ENCODE results near the gene TYW5. TPM values are rescaled to one million over a fixed set of nuclear protein-coding genes. Genes with fewer than 3 reads are reported as not detected.

TYW5 gene
- total and polyA plus RNA-seq, 12 donors = 4.6 to 16.9 (median 7.9) TPM

DNA sequence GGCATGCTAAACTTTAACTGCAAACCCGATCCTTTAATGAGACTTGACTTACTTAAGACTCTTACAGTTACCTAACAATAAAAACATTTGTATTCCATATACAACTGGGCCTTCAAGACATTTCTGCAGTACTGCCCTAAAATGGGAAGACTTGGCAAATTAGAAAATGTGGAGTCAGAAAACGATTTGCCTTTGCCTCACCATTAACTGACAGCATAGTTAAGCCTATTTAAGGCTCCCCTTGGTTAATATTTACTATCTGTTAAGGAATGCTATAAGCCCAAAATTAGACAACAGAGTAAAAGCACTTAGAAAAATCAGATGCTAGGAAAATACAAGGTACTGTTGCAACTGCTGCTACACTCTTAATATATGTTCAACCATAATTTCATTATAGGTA, 18.7 kb downstream of the TYW5 start:
- no peak for DNase-seq
- H3K4me3 ChIP-seq = no peak overlapping the region
- H3K4me1 ChIP-seq (replicated peaks in 1 of 2) = peaks cover 9 to 41% of the 10 kb centered on the region in 2 donors
- H3K36me3 ChIP-seq (replicated peaks in 1 of 2) = peaks cover 0 to 36% of the 10 kb centered on the region in 2 donors
- no peak overlapping the region for H3K27ac ChIP-seq
- 80 to 94% (median 89%) methylated on average over 2 of the region's 2 CpGs for WGBS, 4 donors
- H3K27me3 ChIP-seq = no peaks in the 10 kb centered on the region
- intact Hi-C loops (cut with DNase I) = no loop called here
- H3K9me3 ChIP-seq (replicated peaks in 1 of 3) = no peaks in the 10 kb centered on the region
- no peak for TF ChIP-seq POLR2A (IDR thresholded peaks at IDR 0.05)
- TF ChIP-seq, protein P1, sequence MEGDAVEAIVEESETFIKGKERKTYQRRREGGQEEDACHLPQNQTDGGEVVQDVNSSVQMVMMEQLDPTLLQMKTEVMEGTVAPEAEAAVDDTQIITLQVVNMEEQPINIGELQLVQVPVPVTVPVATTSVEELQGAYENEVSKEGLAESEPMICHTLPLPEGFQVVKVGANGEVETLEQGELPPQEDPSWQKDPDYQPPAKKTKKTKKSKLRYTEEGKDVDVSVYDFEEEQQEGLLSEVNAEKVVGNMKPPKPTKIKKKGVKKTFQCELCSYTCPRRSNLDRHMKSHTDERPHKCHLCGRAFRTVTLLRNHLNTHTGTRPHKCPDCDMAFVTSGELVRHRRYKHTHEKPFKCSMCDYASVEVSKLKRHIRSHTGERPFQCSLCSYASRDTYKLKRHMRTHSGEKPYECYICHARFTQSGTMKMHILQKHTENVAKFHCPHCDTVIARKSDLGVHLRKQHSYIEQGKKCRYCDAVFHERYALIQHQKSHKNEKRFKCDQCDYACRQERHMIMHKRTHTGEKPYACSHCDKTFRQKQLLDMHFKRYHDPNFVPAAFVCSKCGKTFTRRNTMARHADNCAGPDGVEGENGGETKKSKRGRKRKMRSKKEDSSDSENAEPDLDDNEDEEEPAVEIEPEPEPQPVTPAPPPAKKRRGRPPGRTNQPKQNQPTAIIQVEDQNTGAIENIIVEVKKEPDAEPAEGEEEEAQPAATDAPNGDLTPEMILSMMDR (IDR thresholded peaks at IDR 0.05) = no peak

GRCh38 chr2:199933466-199933865, 21.8 kb downstream of the TYW5 start:
- intact Hi-C loops (cut with DNase I) = no loop called here
- 29 to 43% (median 34%) methylated on average over 3 of the region's 3 CpGs for WGBS, 4 donors
- Histone ChIP-seq H3K27me3 (no peaks in the 10 kb centered on the region), H3K27ac (no peak overlapping the region), H3K36me3 (replicated peaks in 1 of 2) (peaks cover 0 to 39% of the 10 kb centered on the region in 2 donors), H3K4me1 (replicated peaks in 1 of 2) (peaks cover 9 to 53% of the 10 kb centered on the region in 2 donors), H3K4me3 (no peak overlapping the region), H3K9me3 (replicated peaks in 1 of 3) (no peaks in the 10 kb centered on the region)
- TF ChIP-seq, protein P1 (IDR thresholded peaks at IDR 0.05) = no peak
- no peak for TF ChIP-seq POLR2A (IDR thresholded peaks at IDR 0.05)
- DNase-seq = no peak

GRCh38 chr2:199932312-199932855, 22.9 kb downstream of the TYW5 start:
- H3K4me1 ChIP-seq (replicated peaks in 1 of 2) = peaks cover 9 to 53% of the 10 kb centered on the region in 2 donors
- no peak for TF ChIP-seq POLR2A (IDR thresholded peaks at IDR 0.05)
- TF ChIP-seq, protein P1 (IDR thresholded peaks at IDR 0.05) = no peak
- H3K27ac ChIP-seq = peak overlapping the region in 1 of 5 donors; percentile 30
- intact Hi-C loops (cut with DNase I) = no loop called here
- no peaks in the 10 kb centered on the region for H3K27me3 ChIP-seq
- WGBS, 4 donors = 67 to 76% (median 72%) methylated on average over 4 of the region's 4 CpGs
- H3K9me3 ChIP-seq (replicated peaks in 1 of 3) = no peaks in the 10 kb centered on the region
- peak in 4 of 7 donors; percentile 26 to 41 (median 37) for DNase-seq
- H3K4me3 ChIP-seq = no peak overlapping the region
- H3K36me3 ChIP-seq (replicated peaks in 1 of 2) = peaks cover 0 to 33% of the 10 kb centered on the region in 2 donors

GRCh38 chr2:199929262-199929661, 26.0 kb downstream of the TYW5 start:
- H3K9me3 ChIP-seq (replicated peaks in 1 of 3) = no peaks in the 10 kb centered on the region
- no peaks in the 10 kb centered on the region for H3K27me3 ChIP-seq
- H3K27ac ChIP-seq = no peak overlapping the region
- no peak overlapping the region for H3K4me3 ChIP-seq
- no peak for DNase-seq
- H3K36me3 ChIP-seq (replicated peaks in 1 of 2) = peaks cover 0 to 23% of the 10 kb centered on the region in 2 donors
- H3K4me1 ChIP-seq (replicated peaks in 1 of 2) = peaks cover 9 to 44% of the 10 kb centered on the region in 2 donors
- 68 to 80% (median 76%) methylated on average over 2 of the region's 2 CpGs for WGBS, 4 donors
- intact Hi-C loops (cut with DNase I) = no loop called here
- TF ChIP-seq, protein P1 (IDR thresholded peaks at IDR 0.05) = no peak
- TF ChIP-seq POLR2A (IDR thresholded peaks at IDR 0.05) = no peak
